HepG2 (cell line): ENCODE data around the gene ANKZF1. TPM values are rescaled to one million over a fixed set of nuclear protein-coding genes. Genes with fewer than 3 reads are reported as not detected.

Source experiments
- ATAC-seq: fragments of 200-7000 bp; cut with Tn5 transposase; 3 replicates; pipeline ENCODE4 v1.9.1; 2020; ENCODE audit warnings: mild to moderate bottlenecking, moderate library complexity
- BruUV-seq: library from RNA; stranded (reverse); fragments of 400-500 nt; replicated peaks from 2 replicates; lab custom pipeline; 2021; lab: Mats Ljungman, UMichigan
- CTCF ChIA-PET: fragments of 300-600 bp; formaldehyde crosslinking; extraction: SDS; loops from one replicate; lab custom pipeline; 2021; ENCODE audit warnings: low total read pairs, inconsistent platforms, low intra/inter-chr PET ratio; lab: Yijun Ruan, JAX
- POLR2A ChIA-PET: fragments of 350-600 bp; sonication (Branson Sonifier 250); formaldehyde crosslinking; loops from one replicate; lab custom pipeline; 2020; ENCODE audit warnings: antibody characterized with exemption, inconsistent platforms; lab: Yijun Ruan, JAX
- DNase-seq: peaks from one replicate; pipeline ENCODE4 v3.0.0-alpha.2; 2015; ENCODE audit warnings: low spot score
- FAIRE-seq: peaks from 3 replicates; lab custom pipeline; 2011; peaks lifted over from hg19 to GRCh38; lab: Jason Lieb, UNC
- H2AFZ ChIP-seq: one replicate; pipeline ENCODE4 v1.6.1; 2011; ENCODE audit warnings: low read length, inconsistent platforms
- H3K27ac ChIP-seq: fragments of 300-600 bp; 3 replicates; pipeline ENCODE4 v1.8.0; 2011; ENCODE audit warnings: mixed run types, mild to moderate bottlenecking, mixed read lengths, low read length, inconsistent platforms; ENCODE audit not compliant: insufficient read depth; ENCODE audit errors: extremely low read length
- H3K27me3 ChIP-seq, 2 experiments: fragments of 200-600 bp in 1 of 2; 2 replicates in 1 of 2; 3 replicates in 1 of 2; pipeline versions ENCODE4 v1.6.0 to v1.8.0; 2011; ENCODE audit warnings: low read length in 2 of 2, mild to moderate bottlenecking in 2 of 2, moderate library complexity in 2 of 2, inconsistent platforms in 1 of 2; ENCODE audit not compliant: insufficient read depth in 2 of 2, control insufficient read depth in 1 of 2
- H3K36me3 ChIP-seq, 2 experiments: fragments of 200-600 bp in 1 of 2; replicated peaks in 1 of 2; 2 replicates in 1 of 2; 3 replicates in 1 of 2; pipeline versions ENCODE4 v1.5.1 to v1.8.0; 2011; ENCODE audit warnings: low read length in 2 of 2, inconsistent platforms in 1 of 2; ENCODE audit not compliant: insufficient read depth in 2 of 2, control insufficient read depth in 1 of 2
- H3K4me1 ChIP-seq: 2 replicates; pipeline ENCODE4 v1.5.1; 2012; ENCODE audit warnings: low read length, inconsistent platforms; ENCODE audit not compliant: insufficient read depth
- H3K4me2 ChIP-seq: 2 replicates; pipeline ENCODE4 v1.6.0; 2011; ENCODE audit warnings: low read depth, low read length, inconsistent platforms
- H3K4me3 ChIP-seq, 3 experiments: fragments of 200-600 bp in 1 of 3; sonication (generic), shearing (Covaris generic) in 1 of 3; replicated peaks in 1 of 3; 2 replicates each; pipeline ENCODE4 v1.5.1; 2011 to 2016; ENCODE audit warnings: low read length in 3 of 3, inconsistent platforms in 2 of 3, low read depth in 2 of 3, mild to moderate bottlenecking in 2 of 3, control low read depth in 1 of 3, mixed read lengths in 1 of 3; ENCODE audit not compliant: insufficient read depth in 1 of 3
- H3K79me2 ChIP-seq: one replicate; pipeline ENCODE4 v1.6.1; 2011; ENCODE audit warnings: low read length, inconsistent platforms; ENCODE audit not compliant: insufficient read depth
- H3K9ac ChIP-seq: 2 replicates; pipeline ENCODE4 v1.6.0; 2011; ENCODE audit warnings: mild to moderate bottlenecking, low read depth, low read length, inconsistent platforms; ENCODE audit not compliant: insufficient read depth
- H3K9me3 ChIP-seq: 2 replicates; pipeline ENCODE4 v1.5.1; 2012; ENCODE audit warnings: mild to moderate bottlenecking, low read length
- H4K20me1 ChIP-seq: 2 replicates; pipeline ENCODE4 v1.6.0; 2011; ENCODE audit warnings: inconsistent platforms, mild to moderate bottlenecking, low read length, moderate library complexity; ENCODE audit not compliant: insufficient read depth
- GABPB1 ChIP-seq: IDR thresholded peaks from 2 replicates; pipeline ENCODE4 v1.6.1; 2016; ENCODE audit warnings: mild to moderate bottlenecking, missing genetic modification reagents, moderate library complexity, missing compliant biosample characterization
- GLMP ChIP-seq: sonication (generic); formaldehyde crosslinking; IDR thresholded peaks from 2 replicates; pipeline ENCODE4 v1.9.0; 2021; ENCODE audit warnings: missing genetic modification reagents, mild to moderate bottlenecking, borderline replicate concordance
- MAFF ChIP-seq: IDR thresholded peaks from 2 replicates; pipeline ENCODE4 v1.6.1; 2011; ENCODE audit warnings: low read depth, low read length, improper control_type of control experiment
- NR3C1 ChIP-seq: sonication (generic); formaldehyde crosslinking; IDR thresholded peaks from 2 replicates; pipeline ENCODE4 v1.4.0; 2020; ENCODE audit warnings: missing genetic modification reagents
- PBX3 ChIP-seq: sonication (generic); formaldehyde crosslinking; IDR thresholded peaks from 2 replicates; pipeline ENCODE4 v1.8.1; 2023; ENCODE audit warnings: missing genetic modification reagents, inconsistent platforms, borderline replicate concordance
- RFX5 ChIP-seq: IDR thresholded peaks from 2 replicates; pipeline ENCODE4 v1.6.1; 2011; ENCODE audit warnings: low read depth, low read length, improper control_type of control experiment
- SKI ChIP-seq: fragments of 450-650 bp; IDR thresholded peaks from one replicate; pipeline ENCODE4 v1.6.1; 2018; ENCODE audit warnings: mild to moderate bottlenecking; ENCODE audit not compliant: partially characterized antibody
- SNAI1 ChIP-seq: sonication (generic); formaldehyde crosslinking; IDR thresholded peaks from 2 replicates; pipeline ENCODE4 v1.5.0; 2020; ENCODE audit warnings: mild to moderate bottlenecking, missing genetic modification reagents, borderline replicate concordance
- SRSF4 ChIP-seq: fragments of 200-400 bp; formaldehyde crosslinking; IDR thresholded peaks from one replicate; pipeline ENCODE4 v1.6.1; 2018; ENCODE audit warnings: mild to moderate bottlenecking, low read depth, low read length, moderate library complexity; ENCODE audit not compliant: poor library complexity, severe bottlenecking
- STAG1 ChIP-seq: sonication (generic); formaldehyde crosslinking; IDR thresholded peaks from 2 replicates; pipeline ENCODE4 v1.4.0; 2020; ENCODE audit warnings: missing genetic modification reagents
- ZNF124 ChIP-seq: sonication (generic); formaldehyde crosslinking; IDR thresholded peaks from 2 replicates; pipeline ENCODE4 v1.4.0; 2020; ENCODE audit warnings: missing genetic modification reagents
- ZNF143 ChIP-seq: sonication (generic); formaldehyde crosslinking; IDR thresholded peaks from 2 replicates; pipeline ENCODE4 v1.4.0; 2020; ENCODE audit warnings: missing genetic modification reagents
- ZNF34 ChIP-seq: sonication (generic); formaldehyde crosslinking; IDR thresholded peaks from 2 replicates; pipeline ENCODE4 v1.4.0; 2020; ENCODE audit warnings: mild to moderate bottlenecking, missing genetic modification reagents, borderline replicate concordance
- ZNF567 ChIP-seq: sonication (generic); formaldehyde crosslinking; IDR thresholded peaks from 2 replicates; pipeline ENCODE4 v1.8.1; 2023; ENCODE audit warnings: mild to moderate bottlenecking, missing genetic modification reagents, borderline replicate concordance
- ZNF709 ChIP-seq: sonication (generic); formaldehyde crosslinking; IDR thresholded peaks from 2 replicates; pipeline ENCODE4 v1.5.0; 2020; ENCODE audit warnings: mild to moderate bottlenecking, missing genetic modification reagents
- ZNF800 ChIP-seq: sonication (generic); formaldehyde crosslinking; IDR thresholded peaks from 2 replicates; pipeline ENCODE4 v1.4.0; 2020; ENCODE audit warnings: missing genetic modification reagents
- WGBS: methylation state at CpG from one replicate; pipeline ENCODE4 v1.1.6; 2017; ENCODE audit warnings: low lambda C conversion rate; 5-methylcytosine and 5-hydroxymethylcytosine counted together
- in situ Hi-C: cut with HindIII; loops from 2 replicates; pipeline ENCODE4 v1.10.0; 2017; ENCODE audit warnings: low pct_unique_long_range_greater_than_20kb; ENCODE audit not compliant: extremely low pct_ligation_motif_present
- intact Hi-C: fragments of 100-400 bp; cut with micrococcal nuclease; formaldehyde crosslinking; loops from one replicate; pipeline ENCODE4 v1.10.0; 2022; ENCODE audit not compliant: unreplicated experiment
- polyA plus RNA-seq, 8 experiments: library from polyadenylated mRNA; depleted of rRNA in 3 of 8; stranded (reverse) in 7 of 8; unstranded in 1 of 8; fragments of >200 nt; fragmentation: Illumina TruSeq in 4 of 8; extraction: Trizol in 4 of 8; gene quantifications; 2 replicates each; pipeline versions ENCODE4 v1.2.1 to v1.2.3, GENCODE V29; 2011 to 2016; ENCODE audit warnings: low read depth in 4 of 8, missing spikeins in 1 of 8, mixed read lengths in 1 of 8; ENCODE audit not compliant: insufficient read depth in 1 of 8
- total RNA-seq, 5 experiments: library from RNA; depleted of rRNA; stranded (reverse); fragments of >200 nt; fragmentation: Illumina TruSeq; extraction: Trizol; gene quantifications; 2 replicates each; pipeline ENCODE4 v1.2.3, GENCODE V29; 2016; ENCODE audit warnings: low read depth in 1 of 5

ANKZF1 gene
- total and polyA plus RNA-seq, 2 of the 13 experiments (the other 11 are each of a cell fraction or from before 2014, with no cell fraction given) = 25.3 to 128 TPM

GRCh38 chr2:219272356-219272755 is 42.8 kb downstream of the ANKZF1 start:
- in situ Hi-C loops (no loop called here), intact Hi-C loops (no loop called here)
- no peak for FAIRE-seq
- 48% methylated on average over 4 of the region's 4 CpGs for WGBS
- H3K27ac ChIP-seq = no peak overlapping the region
- no peaks in the 10 kb centered on the region for H3K9me3 ChIP-seq
- ChIA-PET POLR2A (interaction anchor here (1.2 kb wide), 1 partner anchor 18 kb away, joined by 3 read pairs; no protein-coding TSS in a partner anchor), CTCF (no interaction called here)
- no peak for ATAC-seq
- no peak overlapping the region for H2AFZ ChIP-seq
- H3K27me3 ChIP-seq = peaks cover 0 to 9% of the 10 kb centered on the region in 2 experiments; a peak in 1 of 5 replicates
- H3K4me1 ChIP-seq = peaks cover 42% of the 10 kb centered on the region
- BruUV-seq = no TSS peak
- no peak overlapping the region for H3K4me3 ChIP-seq
- H3K4me2 ChIP-seq = no peak overlapping the region
- DNase-seq = no peak
- no peaks in the 10 kb centered on the region for H3K79me2 ChIP-seq
- no peak overlapping the region for H3K9ac ChIP-seq
- no peaks in the 10 kb centered on the region for H3K36me3 ChIP-seq
- no peaks in the 10 kb centered on the region for H4K20me1 ChIP-seq
- TF ChIP-seq STAG1 (CRISPR knock-in tag) = no peak
- no peak for TF ChIP-seq RFX5
- TF ChIP-seq ZNF143 (CRISPR knock-in tag) = no peak
- no peak for TF ChIP-seq ZNF567 (CRISPR knock-in tag)
- TF ChIP-seq ZNF800 (CRISPR knock-in tag) = no peak
- TF ChIP-seq SKI = no peak
- TF ChIP-seq SRSF4 = no peak
- no peak for TF ChIP-seq NR3C1
- TF ChIP-seq ZNF709 (CRISPR knock-in tag) = no peak
- no peak for TF ChIP-seq GABPB1 (CRISPR knock-in tag)
- no peak for TF ChIP-seq MAFF
- no peak for TF ChIP-seq PBX3 (CRISPR knock-in tag)
- TF ChIP-seq ZNF34 (CRISPR knock-in tag) = no peak
- TF ChIP-seq GLMP (CRISPR knock-in tag) = no peak
- no peak for TF ChIP-seq SNAI1 (CRISPR knock-in tag)
- no peak for TF ChIP-seq ZNF124 (CRISPR knock-in tag)
